Tongue (tissue), 3 donors: ENCODE measurements around the gene SCAF4. TPM values are rescaled to one million over a fixed set of nuclear protein-coding genes. Genes with fewer than 3 reads are reported as not detected.
A peak's percentile ranks its signal among the peaks of the same experiment; 100 is the strongest.
"Not testable (repeated sequence)": the region's sequence is repeated elsewhere in the genome, so short reads cannot be mapped to it uniquely, and the experiment has no call there.

ENCODE experiments used
- DNase-seq: peaks from one replicate; pipeline ENCODE4 v3.0.0-alpha.2; 2015
- small RNA-seq: library from RNA; depleted of rRNA; stranded (forward); fragments of <200 nt; gene quantifications from one replicate; pipeline ENCODE3, GENCODE V24; 2014; ENCODE audit warnings: low replicate concordance
- total RNA-seq: library from RNA; depleted of rRNA; stranded (reverse); fragments of >200 nt; gene quantifications from one replicate; pipeline ENCODE4 v1.2.3, GENCODE V29; 2014

SCAF4 gene
- total RNA-seq, 1 donor from 2014 or later, result 12.3 TPM

DNA sequence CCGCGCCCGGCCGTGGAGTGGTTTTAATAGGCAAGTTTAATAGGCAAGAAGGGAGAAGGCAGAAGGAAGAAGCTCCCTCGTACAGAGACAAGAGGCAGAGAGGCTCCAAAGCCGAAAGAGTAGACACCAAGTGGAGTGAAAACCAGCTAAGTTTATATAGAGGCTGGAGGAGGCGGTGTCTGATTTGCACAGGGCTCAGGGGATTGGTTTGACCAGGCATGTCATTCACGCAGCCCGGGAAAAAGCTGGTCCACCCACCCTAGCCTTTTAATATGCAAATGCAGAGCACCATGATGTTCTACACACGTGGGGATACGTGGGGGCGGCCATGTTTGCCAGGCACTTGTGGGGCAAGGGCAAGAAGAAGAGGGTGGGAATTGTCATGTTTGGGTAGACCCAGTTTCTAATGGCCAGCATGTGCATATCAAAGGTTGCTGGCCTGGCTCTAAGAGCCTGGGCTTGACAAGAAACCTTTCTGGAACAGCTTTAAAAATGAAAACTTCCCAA is 90.4 kb downstream of the SCAF4 start:
- no peak for DNase-seq

DNA sequence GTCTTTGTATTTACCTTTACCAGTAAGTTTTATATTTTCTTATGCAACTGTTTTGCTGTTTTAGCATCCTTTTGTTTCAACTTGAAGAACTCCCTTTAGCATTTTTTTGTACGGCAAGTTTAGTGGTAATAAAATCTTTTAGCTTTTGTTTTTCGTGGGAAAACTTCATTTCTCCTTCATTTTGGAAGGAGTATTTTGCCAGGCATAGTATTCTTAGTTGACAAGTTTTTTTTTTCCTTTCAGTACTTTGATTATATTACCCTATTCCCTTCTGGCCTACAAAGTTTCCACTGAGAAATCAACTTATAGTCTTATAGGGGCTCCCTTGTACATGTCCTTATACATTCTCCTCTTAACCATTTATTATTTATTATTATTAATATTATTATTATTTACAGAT is 95.0 kb downstream of the SCAF4 start:
- no peak for DNase-seq

DNA sequence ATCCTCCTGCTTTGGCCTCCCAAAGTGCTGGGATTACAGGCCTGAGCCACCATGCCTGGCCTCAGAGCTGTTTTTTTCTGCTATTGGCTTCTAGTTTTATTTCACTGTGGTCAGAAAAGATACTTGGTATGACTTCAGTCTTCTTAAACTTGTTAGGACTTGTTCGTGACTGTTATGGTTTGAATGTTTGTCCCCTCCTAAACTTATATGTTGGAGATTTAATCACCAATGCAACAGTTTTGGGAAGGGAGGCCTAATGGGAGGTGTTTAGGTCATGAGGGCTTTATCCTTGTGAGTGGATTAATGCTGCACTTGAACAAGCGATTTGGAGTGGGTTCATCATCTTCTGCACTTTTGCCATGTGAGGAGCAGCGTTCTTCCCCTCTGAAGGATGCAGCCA is 96.9 kb downstream of the SCAF4 start:
- no peak for DNase-seq

DNA sequence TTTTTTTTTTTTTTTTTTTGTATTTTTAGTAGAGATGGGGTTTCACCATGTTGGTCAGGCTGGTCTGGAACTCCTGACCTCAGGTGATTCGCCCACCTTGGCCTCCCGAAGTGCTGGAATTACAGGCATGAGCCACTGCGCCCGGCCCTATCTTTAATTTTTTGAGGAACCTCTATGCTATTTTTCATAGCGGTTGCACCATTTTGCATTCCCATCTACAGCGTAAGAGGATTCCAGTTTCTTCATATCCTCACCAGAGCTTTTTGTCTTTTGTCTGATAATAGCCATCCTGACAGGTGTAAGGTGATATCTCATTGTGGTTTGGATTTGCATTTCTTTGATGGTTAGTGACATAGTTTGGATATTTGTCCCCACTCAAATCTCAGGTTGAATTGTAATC is 100.0 kb downstream of the SCAF4 start:
- not testable (repeated sequence) for DNase-seq

DNA sequence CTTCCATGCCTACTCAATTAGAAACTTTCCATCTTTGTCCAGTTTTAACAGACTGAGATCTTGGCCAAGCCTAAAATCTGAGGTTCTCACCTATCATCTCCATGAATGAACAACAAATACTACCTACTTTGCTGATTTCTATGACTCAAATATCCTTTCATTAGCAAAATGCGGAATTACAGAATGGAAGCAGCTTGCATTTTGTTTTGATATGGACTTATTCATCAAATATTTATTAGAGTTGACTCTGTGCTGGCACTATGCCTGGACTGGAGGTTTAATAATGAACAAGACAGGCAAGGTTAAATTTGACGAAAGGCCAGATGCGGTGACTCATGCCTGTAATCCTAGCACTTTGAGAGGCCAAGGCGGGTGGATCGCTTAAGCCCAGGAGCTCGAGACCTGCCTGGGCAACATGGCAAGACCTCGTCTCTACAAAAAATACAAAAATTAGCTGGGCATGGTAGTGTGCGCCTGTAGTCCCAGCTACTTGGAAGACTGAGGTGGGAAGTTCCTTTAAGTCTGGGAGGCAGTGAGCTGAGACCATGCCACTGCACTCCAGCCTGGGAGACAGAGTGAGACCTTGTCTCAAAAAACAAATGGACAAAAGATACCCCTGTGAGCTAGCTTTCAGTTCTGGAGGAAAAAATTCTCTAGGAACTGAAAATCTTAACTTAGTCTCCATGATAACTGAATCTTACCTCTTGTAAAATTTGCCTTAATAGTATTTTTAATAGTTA is 101.8 kb downstream of the SCAF4 start:
- DNase-seq, result peak; percentile 56

DNA sequence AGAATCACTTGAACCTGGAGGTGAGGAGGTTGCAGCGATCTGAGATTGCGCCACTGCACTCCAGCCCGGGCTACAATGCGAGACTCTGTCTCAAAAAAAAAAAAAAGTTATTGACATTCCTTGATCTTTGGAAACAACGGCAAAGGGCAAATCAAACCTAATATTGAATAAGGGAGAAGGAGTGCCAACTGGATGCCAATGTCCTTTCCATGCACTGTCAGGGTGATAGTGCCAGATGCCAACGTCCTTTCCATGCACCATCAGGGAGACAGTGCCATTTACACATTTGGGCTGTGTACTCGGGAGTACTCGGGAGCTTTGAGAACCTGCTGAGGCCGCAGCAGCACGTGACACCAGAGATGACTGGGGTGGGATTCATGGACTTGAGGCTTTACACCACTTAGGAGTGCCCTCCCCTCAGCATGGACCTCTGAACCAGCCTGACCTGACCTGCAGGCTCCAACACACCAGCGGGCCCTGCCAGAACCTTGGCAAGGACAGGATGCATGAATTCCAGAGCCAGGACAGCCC is 106.9 kb downstream of the SCAF4 start:
- DNase-seq, result no peak

DNA sequence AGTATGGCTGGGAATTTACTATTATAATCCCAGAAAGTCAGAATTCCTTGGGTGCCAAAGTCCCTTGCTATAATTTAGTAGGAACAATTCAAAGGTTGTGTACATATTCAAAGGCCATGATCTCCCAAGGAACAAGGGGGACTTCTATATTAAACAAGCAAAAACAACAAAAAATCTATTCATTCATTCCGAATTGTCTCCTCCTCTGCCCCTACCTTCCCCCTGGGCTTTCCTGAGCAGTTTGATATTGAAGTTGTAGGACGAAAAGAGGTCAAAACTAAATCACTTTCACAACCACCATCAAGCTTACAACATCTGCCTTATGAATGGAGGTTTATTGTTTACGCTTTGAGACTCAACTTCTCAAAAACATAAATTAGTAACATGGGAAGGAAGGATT is 107.7 kb downstream of the SCAF4 start:
- DNase-seq, result no peak

DNA sequence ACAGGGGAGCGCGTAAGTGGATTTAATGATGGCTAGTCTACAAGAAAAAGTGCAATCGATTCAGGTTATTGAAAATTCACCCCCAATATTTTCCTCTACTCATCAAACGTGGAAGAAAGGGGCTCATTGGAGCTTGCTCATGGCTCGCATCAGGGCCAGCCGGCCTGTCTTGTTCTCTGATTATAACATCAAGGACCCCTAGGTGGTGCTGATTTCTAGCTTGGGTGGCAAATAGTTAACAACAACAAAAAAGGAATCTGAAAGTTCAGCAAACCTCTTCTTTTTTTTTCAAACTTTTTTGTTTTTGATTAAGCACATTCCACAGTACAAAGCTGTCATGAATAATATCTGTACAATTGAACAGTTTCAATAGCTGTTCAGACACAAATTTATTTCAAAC is 108.3 kb downstream of the SCAF4 start:
- no peak for DNase-seq

DNA sequence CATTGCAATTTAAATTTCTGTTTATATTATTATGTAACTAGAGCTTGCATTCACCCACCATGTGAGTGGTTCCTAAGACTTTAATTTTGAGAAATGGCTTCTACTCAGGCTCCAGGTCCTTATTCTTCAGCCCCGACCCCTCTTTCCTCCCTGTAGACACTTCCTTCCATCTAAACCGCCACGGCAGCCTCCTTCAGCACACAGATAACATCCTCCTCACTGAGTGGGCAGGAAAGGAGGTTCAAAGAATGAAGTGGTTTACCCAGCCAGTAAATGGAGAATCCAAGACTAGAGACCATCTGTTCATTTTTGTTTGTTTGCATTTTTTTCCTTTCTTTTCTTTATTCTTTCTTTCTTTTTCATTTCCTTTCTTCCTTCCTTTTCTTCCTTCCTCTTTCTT is 109.5 kb downstream of the SCAF4 start:
- no peak for DNase-seq

Small RNAs within 50 kb of the gene (small RNA-seq; reads per million reads assigned to genes)
- gene RF01241, result not detected

Other genes with a start within 250 kb of the SCAF4 start
- 106 TPM for gene SOD1, start 72.4 kb downstream of the SCAF4 start, total RNA-seq
- 2.5 TPM for gene HUNK, start 140.9 kb upstream of the SCAF4 start, total RNA-seq